ENCODE data around the gene METTL27.

- TF ChIP-seq POLR2A (IDR thresholded peaks at IDR 0.05): no peak
- TF ChIP-seq, protein P1, sequence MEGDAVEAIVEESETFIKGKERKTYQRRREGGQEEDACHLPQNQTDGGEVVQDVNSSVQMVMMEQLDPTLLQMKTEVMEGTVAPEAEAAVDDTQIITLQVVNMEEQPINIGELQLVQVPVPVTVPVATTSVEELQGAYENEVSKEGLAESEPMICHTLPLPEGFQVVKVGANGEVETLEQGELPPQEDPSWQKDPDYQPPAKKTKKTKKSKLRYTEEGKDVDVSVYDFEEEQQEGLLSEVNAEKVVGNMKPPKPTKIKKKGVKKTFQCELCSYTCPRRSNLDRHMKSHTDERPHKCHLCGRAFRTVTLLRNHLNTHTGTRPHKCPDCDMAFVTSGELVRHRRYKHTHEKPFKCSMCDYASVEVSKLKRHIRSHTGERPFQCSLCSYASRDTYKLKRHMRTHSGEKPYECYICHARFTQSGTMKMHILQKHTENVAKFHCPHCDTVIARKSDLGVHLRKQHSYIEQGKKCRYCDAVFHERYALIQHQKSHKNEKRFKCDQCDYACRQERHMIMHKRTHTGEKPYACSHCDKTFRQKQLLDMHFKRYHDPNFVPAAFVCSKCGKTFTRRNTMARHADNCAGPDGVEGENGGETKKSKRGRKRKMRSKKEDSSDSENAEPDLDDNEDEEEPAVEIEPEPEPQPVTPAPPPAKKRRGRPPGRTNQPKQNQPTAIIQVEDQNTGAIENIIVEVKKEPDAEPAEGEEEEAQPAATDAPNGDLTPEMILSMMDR (IDR thresholded peaks at IDR 0.05 in 4 of 5, conservative IDR thresholded peaks at IDR 0.05 in 1 of 5): no peak
Observed at GRCh38 chr7:73839743-73840714, 2.3 kb downstream of the METTL27 start.
